Osteoblast (primary cell): ENCODE data around the gene SH2B3. TPM values are rescaled to one million over a fixed set of nuclear protein-coding genes. Genes with fewer than 3 reads are reported as not detected.

Source experiments
- DNase-seq: peaks from one replicate; pipeline ENCODE4 v3.0.0; 2011; ENCODE audit warnings: low spot score, mixed read lengths; ENCODE audit not compliant: insufficient read length; ENCODE audit errors: missing footprints
- H2AFZ ChIP-seq: 2 replicates; pipeline ENCODE4 v1.6.0; 2011; ENCODE audit warnings: mild to moderate bottlenecking, low read length
- H3K27ac ChIP-seq: 2 replicates; pipeline ENCODE4 v1.5.1; 2011; ENCODE audit warnings: mild to moderate bottlenecking, low read depth, low read length, moderate library complexity
- H3K27me3 ChIP-seq: 2 replicates; pipeline ENCODE4 v1.6.0; 2012; ENCODE audit warnings: mild to moderate bottlenecking, control low read depth, inconsistent platforms, low read length, moderate library complexity; ENCODE audit not compliant: insufficient read depth
- H3K36me3 ChIP-seq: 2 replicates; pipeline ENCODE4 v1.5.1; 2011; ENCODE audit warnings: mild to moderate bottlenecking, low read length, control low read depth, moderate library complexity; ENCODE audit not compliant: insufficient read depth
- H3K4me1 ChIP-seq: 2 replicates; pipeline ENCODE4 v1.5.1; 2011; ENCODE audit warnings: mild to moderate bottlenecking, low read length, control low read depth, moderate library complexity; ENCODE audit not compliant: insufficient read depth
- H3K4me2 ChIP-seq: 2 replicates; pipeline ENCODE4 v1.6.0; 2011; ENCODE audit warnings: mild to moderate bottlenecking, low read length; ENCODE audit not compliant: insufficient read depth
- H3K4me3 ChIP-seq: fragments of 200-600 bp; sonication (generic); 3 replicates; pipeline ENCODE4 v1.5.1; 2012; ENCODE audit warnings: mild to moderate bottlenecking, low read length, inconsistent platforms; ENCODE audit not compliant: insufficient read depth
- H3K79me2 ChIP-seq: 2 replicates; pipeline ENCODE4 v1.6.0; 2012; ENCODE audit warnings: mild to moderate bottlenecking, low read length, control low read depth, inconsistent platforms; ENCODE audit not compliant: insufficient read depth
- H3K9me3 ChIP-seq: 2 replicates; pipeline ENCODE4 v1.5.1; 2011; ENCODE audit warnings: low read depth, low read length, control low read depth
- H4K20me1 ChIP-seq: 2 replicates; pipeline ENCODE4 v1.6.0; 2012; ENCODE audit warnings: mild to moderate bottlenecking, low read length, control low read depth; ENCODE audit not compliant: insufficient read depth
- total RNA-seq: library from RNA; depleted of rRNA; stranded (reverse); fragments of >200 nt; gene quantifications from 2 replicates; pipeline ENCODE4 v1.2.3, GENCODE V29; 2012
- TF ChIP-seq, protein P1 (sequence below): IDR thresholded peaks from 2 replicates; pipeline ENCODE4 v1.5.1; 2011; ENCODE audit warnings: mild to moderate bottlenecking, low read depth, low read length, moderate library complexity; ENCODE audit errors: extremely low read depth

SH2B3 gene
- total RNA-seq, 1 donor, result 51.4 TPM

DNA sequence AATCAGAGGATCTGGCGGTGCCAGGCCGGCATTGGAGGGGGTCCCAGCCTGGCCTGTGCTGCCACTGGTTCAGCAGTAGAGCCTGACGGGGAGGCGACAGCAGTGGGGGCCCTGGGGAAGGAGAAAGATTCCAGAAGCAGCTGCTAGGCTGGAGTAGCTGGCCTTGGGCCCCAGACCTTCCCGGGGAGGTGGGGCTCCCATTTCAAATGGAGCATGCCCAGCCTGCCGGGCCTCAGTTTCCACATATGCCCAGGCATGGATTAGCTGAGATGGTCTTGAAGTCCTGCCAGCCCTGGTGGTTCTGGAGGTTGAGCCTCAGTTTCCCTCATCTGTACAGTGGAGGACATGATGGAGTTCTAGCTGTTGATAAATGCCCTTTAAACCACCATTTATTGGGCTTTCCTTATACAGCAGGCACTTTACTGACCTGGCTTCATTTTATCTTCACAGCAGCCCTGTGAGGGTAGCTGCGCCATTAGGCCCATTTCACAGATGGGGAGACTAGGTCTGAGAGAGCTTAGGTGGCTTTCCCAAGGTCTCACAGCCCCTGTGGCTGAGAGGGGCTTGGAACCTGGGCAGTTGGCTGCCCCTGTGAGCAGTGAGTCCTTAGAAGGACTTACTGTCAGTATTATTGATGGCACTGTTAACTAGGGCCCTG, 21.8 kb downstream of the SH2B3 start:
- Histone ChIP-seq H2AFZ (no peak overlapping the region), H3K27ac (no peak overlapping the region), H3K4me3 (no peak overlapping the region), H3K9me3 (no peaks in the 10 kb centered on the region), H3K27me3 (no peaks in the 10 kb centered on the region), H3K79me2 (peaks cover 98% of the 10 kb centered on the region), H3K4me2 (no peak overlapping the region), H3K4me1 (peaks cover 62% of the 10 kb centered on the region), H4K20me1 (peaks cover 52% of the 10 kb centered on the region), H3K36me3 (peaks cover 9% of the 10 kb centered on the region)
- peak; percentile 48 for DNase-seq
- TF ChIP-seq, protein P1, sequence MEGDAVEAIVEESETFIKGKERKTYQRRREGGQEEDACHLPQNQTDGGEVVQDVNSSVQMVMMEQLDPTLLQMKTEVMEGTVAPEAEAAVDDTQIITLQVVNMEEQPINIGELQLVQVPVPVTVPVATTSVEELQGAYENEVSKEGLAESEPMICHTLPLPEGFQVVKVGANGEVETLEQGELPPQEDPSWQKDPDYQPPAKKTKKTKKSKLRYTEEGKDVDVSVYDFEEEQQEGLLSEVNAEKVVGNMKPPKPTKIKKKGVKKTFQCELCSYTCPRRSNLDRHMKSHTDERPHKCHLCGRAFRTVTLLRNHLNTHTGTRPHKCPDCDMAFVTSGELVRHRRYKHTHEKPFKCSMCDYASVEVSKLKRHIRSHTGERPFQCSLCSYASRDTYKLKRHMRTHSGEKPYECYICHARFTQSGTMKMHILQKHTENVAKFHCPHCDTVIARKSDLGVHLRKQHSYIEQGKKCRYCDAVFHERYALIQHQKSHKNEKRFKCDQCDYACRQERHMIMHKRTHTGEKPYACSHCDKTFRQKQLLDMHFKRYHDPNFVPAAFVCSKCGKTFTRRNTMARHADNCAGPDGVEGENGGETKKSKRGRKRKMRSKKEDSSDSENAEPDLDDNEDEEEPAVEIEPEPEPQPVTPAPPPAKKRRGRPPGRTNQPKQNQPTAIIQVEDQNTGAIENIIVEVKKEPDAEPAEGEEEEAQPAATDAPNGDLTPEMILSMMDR, result no peak

DNA sequence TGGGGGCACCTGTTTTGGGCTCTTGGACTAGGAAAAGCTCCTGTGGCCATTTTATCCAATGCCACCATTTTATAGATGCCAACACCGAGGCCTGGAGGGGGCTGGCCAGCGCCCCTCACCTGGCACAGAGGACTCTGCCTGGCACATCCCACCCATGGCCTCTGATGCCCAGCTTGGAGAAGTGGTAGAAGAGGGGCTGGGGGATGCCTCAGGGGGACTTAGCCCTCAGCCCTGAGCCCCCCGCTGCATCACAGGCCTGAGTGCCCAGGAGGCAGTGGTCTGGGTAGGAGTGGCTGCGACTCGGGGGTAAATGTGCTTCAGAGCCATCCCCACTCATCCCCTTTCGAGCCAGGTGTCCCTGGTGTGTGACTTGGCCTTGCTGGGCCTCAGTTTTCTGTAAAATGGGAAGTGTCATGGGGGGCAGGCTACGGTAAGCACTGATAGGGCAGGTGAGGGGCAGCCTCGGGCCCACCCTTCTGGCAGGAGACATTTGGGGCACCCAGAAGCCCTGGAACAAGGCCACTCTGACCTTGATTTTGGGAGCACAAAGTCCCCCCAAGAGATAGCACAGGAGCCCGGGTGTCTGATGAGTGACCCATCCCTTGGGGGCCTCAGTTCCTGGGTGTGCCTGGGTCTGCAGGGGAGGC, 22.5 kb downstream of the SH2B3 start:
- DNase-seq, result peak; percentile 34
- H3K4me2 ChIP-seq, result no peak overlapping the region
- peaks cover 68% of the 10 kb centered on the region for H3K4me1 ChIP-seq
- no peaks in the 10 kb centered on the region for H3K27me3 ChIP-seq
- TF ChIP-seq, protein P1, result no peak
- peaks cover 53% of the 10 kb centered on the region for H4K20me1 ChIP-seq
- peaks cover 9% of the 10 kb centered on the region for H3K36me3 ChIP-seq
- H3K79me2 ChIP-seq, result peaks cover 99% of the 10 kb centered on the region
- no peak overlapping the region for H2AFZ ChIP-seq
- H3K9me3 ChIP-seq, result no peaks in the 10 kb centered on the region
- H3K27ac ChIP-seq, result no peak overlapping the region
- H3K4me3 ChIP-seq, result no peak overlapping the region

DNA sequence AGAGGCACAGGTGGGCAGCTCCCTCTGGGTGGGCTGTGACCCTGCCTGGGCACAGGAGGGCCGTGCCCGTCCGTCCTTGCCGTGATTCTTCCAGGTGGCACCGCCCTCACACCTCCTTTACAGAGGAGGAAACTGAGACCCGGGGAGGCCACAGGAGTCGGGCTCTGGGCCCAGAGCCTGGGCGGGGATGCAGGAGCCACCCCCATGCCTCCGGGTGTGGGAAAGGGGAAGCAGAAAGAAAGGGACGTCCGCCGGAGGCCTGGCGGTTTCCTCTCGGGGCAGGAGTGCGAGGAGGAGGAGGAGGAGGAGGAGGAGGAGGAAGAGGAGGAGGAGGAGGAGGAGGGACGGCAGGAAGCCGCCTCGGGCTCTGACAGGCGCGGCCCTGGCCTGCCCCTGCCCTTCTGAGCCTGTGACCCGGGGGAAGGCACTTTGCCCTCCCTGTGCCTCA, 23.0 kb downstream of the SH2B3 start:
- TF ChIP-seq, protein P1, result no peak
- DNase-seq, result peak; percentile 36
- Histone ChIP-seq H3K27me3 (no peaks in the 10 kb centered on the region), H3K4me1 (peaks cover 74% of the 10 kb centered on the region), H3K9me3 (no peaks in the 10 kb centered on the region), H4K20me1 (peaks cover 59% of the 10 kb centered on the region), H2AFZ (no peak overlapping the region), H3K4me2 (no peak overlapping the region), H3K36me3 (peaks cover 12% of the 10 kb centered on the region), H3K79me2 (peaks cover 99% of the 10 kb centered on the region), H3K4me3 (no peak overlapping the region), H3K27ac (peak overlapping the region; percentile 16)

DNA sequence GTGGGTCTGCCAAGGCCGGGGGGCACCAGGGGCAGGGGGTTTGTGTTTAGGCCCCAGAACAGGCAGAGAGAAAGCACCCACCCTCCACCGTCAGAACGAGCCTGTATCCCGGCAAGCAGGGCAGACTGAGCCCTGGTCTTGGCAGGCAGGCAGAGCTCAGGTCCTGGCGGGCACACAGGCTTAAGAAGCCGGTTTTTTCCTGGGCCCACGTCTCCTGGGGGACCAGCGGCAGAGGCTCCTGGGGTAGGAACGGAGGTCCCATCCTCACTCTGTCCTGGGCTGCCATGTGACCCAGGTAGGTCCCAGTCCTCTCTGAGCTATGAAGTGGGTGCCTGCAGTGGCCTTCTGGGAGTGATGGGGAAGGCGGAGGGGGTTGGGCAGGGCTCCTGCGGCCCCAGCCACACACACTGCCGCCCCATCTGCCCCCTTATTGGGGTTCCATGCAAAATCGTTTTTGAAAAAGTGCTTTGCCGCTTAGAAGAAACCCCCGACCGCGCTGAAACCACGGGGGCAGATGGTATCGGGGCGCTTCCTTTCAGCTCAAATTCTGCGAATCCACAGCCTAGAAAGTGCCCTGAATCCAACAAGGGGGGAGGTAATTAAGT, 24.2 kb downstream of the SH2B3 start:
- Histone ChIP-seq H3K9me3 (no peaks in the 10 kb centered on the region), H3K79me2 (peaks cover 99% of the 10 kb centered on the region), H3K4me2 (no peak overlapping the region), H3K27ac (peak overlapping the region; percentile 28), H4K20me1 (peaks cover 56% of the 10 kb centered on the region), H3K27me3 (no peaks in the 10 kb centered on the region), H3K4me1 (peaks cover 73% of the 10 kb centered on the region), H3K36me3 (peaks cover 12% of the 10 kb centered on the region), H3K4me3 (no peak overlapping the region), H2AFZ (no peak overlapping the region)
- peak; percentile 31 for DNase-seq
- TF ChIP-seq, protein P1, result no peak
